HEK293 (cell line): ENCODE measurements around the gene SH2D7.

ENCODE experiments used
- CTCF ChIP-seq: fragments of 450-650 bp; formaldehyde crosslinking; IDR thresholded peaks from 2 replicates; pipeline ENCODE4 v1.5.1; 2016; ENCODE audit warnings: missing biosample characterization, missing genetic modification characterization
- ELK4 ChIP-seq: IDR thresholded peaks from 2 replicates; pipeline ENCODE4 v1.6.1; 2011; ENCODE audit warnings: mild to moderate bottlenecking, low read depth, low read length, borderline replicate concordance
- MEIS1 ChIP-seq: sonication (generic); formaldehyde crosslinking; IDR thresholded peaks from 2 replicates; pipeline ENCODE4 v1.8.1; 2022; ENCODE audit warnings: missing genetic modification reagents, mild to moderate bottlenecking, borderline replicate concordance
- REST ChIP-seq: fragments of 450-650 bp; formaldehyde crosslinking; IDR thresholded peaks from 2 replicates; pipeline ENCODE4 v1.5.1; 2016; ENCODE audit warnings: missing biosample characterization, missing genetic modification characterization
- ZBTB26 ChIP-seq: fragments of 450-650 bp; formaldehyde crosslinking; optimal IDR thresholded peaks from 2 replicates; pipeline ENCODE3; 2016; ENCODE audit warnings: missing biosample characterization, mild to moderate bottlenecking, missing genetic modification characterization
- ZNF221 ChIP-seq: fragments of 450-650 bp; formaldehyde crosslinking; IDR thresholded peaks from 2 replicates; pipeline ENCODE4 v1.5.1; 2017; ENCODE audit warnings: missing biosample characterization, missing genetic modification characterization, borderline replicate concordance
- ZNF24 ChIP-seq: fragments of 450-650 bp; formaldehyde crosslinking; IDR thresholded peaks from 2 replicates; pipeline ENCODE4 v1.5.1; 2016; ENCODE audit warnings: missing biosample characterization, missing genetic modification characterization
- ZNF398 ChIP-seq: fragments of 450-650 bp; formaldehyde crosslinking; IDR thresholded peaks from 2 replicates; pipeline ENCODE4 v1.5.1; 2017; ENCODE audit warnings: missing biosample characterization, missing genetic modification characterization
- ZNF433 ChIP-seq: fragments of 450-650 bp; formaldehyde crosslinking; IDR thresholded peaks from 2 replicates; pipeline ENCODE4 v1.5.1; 2016; ENCODE audit warnings: missing biosample characterization, missing genetic modification characterization, low read depth
- ZNF530 ChIP-seq: fragments of 450-650 bp; formaldehyde crosslinking; IDR thresholded peaks from 2 replicates; pipeline ENCODE4 v1.5.1; 2016; ENCODE audit warnings: low read depth, missing biosample characterization, missing genetic modification characterization
- ZNF658 ChIP-seq: fragments of 450-650 bp; formaldehyde crosslinking; IDR thresholded peaks from 2 replicates; pipeline ENCODE4; 2016; ENCODE audit warnings: missing biosample characterization, missing genetic modification characterization
- ZNF76 ChIP-seq: fragments of 450-650 bp; formaldehyde crosslinking; IDR thresholded peaks from 2 replicates; pipeline ENCODE4; 2016; ENCODE audit warnings: low read depth, missing biosample characterization, missing genetic modification characterization, borderline replicate concordance

GRCh38 chr15:78146425-78147154 lies 54.2 kb downstream of the SH2D7 start:
- no peak for TF ChIP-seq ZNF433
- no peak for TF ChIP-seq ZNF24 (tag by site-specific recombination)
- no peak for TF ChIP-seq ZNF221 (tag by site-specific recombination)
- TF ChIP-seq ZNF530 (tag by site-specific recombination), result no peak
- no peak for TF ChIP-seq ZBTB26 (tag by site-specific recombination)
- TF ChIP-seq ZNF658 (tag by site-specific recombination), result no peak
- no peak for TF ChIP-seq CTCF (tag by site-specific recombination)
- TF ChIP-seq REST (tag by site-specific recombination), result no peak
- no peak for TF ChIP-seq ELK4
- no peak for TF ChIP-seq MEIS1 (CRISPR knock-in tag)
- no peak for TF ChIP-seq ZNF76 (tag by site-specific recombination)
- peak; percentile 16; the same call in 1 of the 2 replicates for TF ChIP-seq ZNF398 (tag by site-specific recombination)
